ENCODE data around the gene STK31. TPM values are rescaled to one million over a fixed set of nuclear protein-coding genes. Genes with fewer than 3 reads are reported as not detected.
"Not testable (repeated sequence)": the region's sequence is repeated elsewhere in the genome, so short reads cannot be mapped to it uniquely, and the experiment has no call there.

The STK31 gene
- total RNA-seq, 2 experiments from 2014 or later, result 0.15 to 0.21 TPM

GRCh38 chr7:23852988-23853387 is 143.0 kb downstream of the STK31 start:
- CTCF ChIA-PET, result no interaction called here
- H3K4me3 Mint-ChIP-seq, result no peak overlapping the region

GRCh38 chr7:23863209-23863787 is 153.3 kb downstream of the STK31 start:
- Mint-ChIP-seq H3K4me1 (no peaks in the 10 kb centered on the region), H3K9me3 (no peaks in the 10 kb centered on the region), H3K36me3 (ENCODE audit: low read depth) (no peaks in the 10 kb centered on the region), H3K27me3 (peaks cover 24% of the 10 kb centered on the region), H3K4me3 (no peak overlapping the region), H3K27ac (no peak overlapping the region)
- ChIA-PET POLR2A (no interaction called here), CTCF (no interaction called here)
- DNase-seq, result no peak

More at GRCh38 chr7:23852988-23853387, 143.0 kb downstream of the STK31 start:
- H3K4me1 Mint-ChIP-seq, result no peaks in the 10 kb centered on the region
- POLR2A ChIA-PET, result no interaction called here
- H3K27me3 Mint-ChIP-seq, result peaks cover 1% of the 10 kb centered on the region
- peaks cover 4% of the 10 kb centered on the region for H3K9me3 Mint-ChIP-seq
- DNase-seq, result no peak
- no peak overlapping the region for H3K27ac Mint-ChIP-seq
- no peaks in the 10 kb centered on the region for H3K36me3 Mint-ChIP-seq (ENCODE audit: low read depth)

GRCh38 chr7:23864973-23865372 is 155.0 kb downstream of the STK31 start:
- DNase-seq, result no peak
- Mint-ChIP-seq H3K27me3 (peaks cover 26% of the 10 kb centered on the region), H3K36me3 (ENCODE audit: low read depth) (no peaks in the 10 kb centered on the region), H3K9me3 (no peaks in the 10 kb centered on the region), H3K27ac (no peak overlapping the region), H3K4me1 (no peaks in the 10 kb centered on the region), H3K4me3 (no peak overlapping the region)
- ChIA-PET CTCF (no interaction called here), POLR2A (no interaction called here)

GRCh38 chr7:23873306-23873705 is 163.3 kb downstream of the STK31 start:
- ChIA-PET POLR2A (no interaction called here), CTCF (no interaction called here)
- Mint-ChIP-seq H3K4me1 (no peaks in the 10 kb centered on the region), H3K27ac (no peak overlapping the region), H3K9me3 (no peaks in the 10 kb centered on the region), H3K36me3 (ENCODE audit: low read depth) (no peaks in the 10 kb centered on the region), H3K27me3 (peaks cover 21% of the 10 kb centered on the region), H3K4me3 (no peak overlapping the region)
- DNase-seq, result no peak

GRCh38 chr7:23876526-23876925 is 166.5 kb downstream of the STK31 start:
- H3K9me3 Mint-ChIP-seq; POLR2A ChIA-PET; H3K4me1 Mint-ChIP-seq; CTCF ChIA-PET; H3K27ac Mint-ChIP-seq; H3K4me3 Mint-ChIP-seq; H3K36me3 Mint-ChIP-seq (ENCODE audit: low read depth); DNase-seq: not testable (repeated sequence)
- H3K27me3 Mint-ChIP-seq, result peaks cover 20% of the 10 kb centered on the region

Other genes with a start within 250 kb of the STK31 start
- 1 to 10 TPM in 1 of 2 experiments, under 1 TPM in 1; 0.50 to 1.2 TPM for gene IGF2BP3, start 239.7 kb upstream of the STK31 start, total RNA-seq
- 100 to 1,000 TPM; 109 to 143 TPM for gene TRA2A, start 178.2 kb upstream of the STK31 start, total RNA-seq
- 1 to 10 TPM; 7.3 to 7.7 TPM for gene CCDC126, start 112.8 kb upstream of the STK31 start, total RNA-seq
- 1 to 10 TPM; 4.4 to 4.5 TPM for gene FAM221A, start 30.0 kb upstream of the STK31 start, total RNA-seq